ENCODE measurements around the gene HNRNPA1. TPM values are rescaled to one million over a fixed set of nuclear protein-coding genes. Genes with fewer than 3 reads are reported as not detected.

HNRNPA1 gene
- total and polyA plus RNA-seq, 9 of the 15 experiments (the other 6 are each of a cell fraction or from before 2014, with no cell fraction given): 1,166 to 2,703 (median 1,815) TPM

- TF ChIP-seq TOE1 (IDR thresholded peaks at IDR 0.05; ENCODE audit: borderline replicate concordance) (no peak), TOE1 (CRISPR knock-in tag; IDR thresholded peaks at IDR 0.05; ENCODE audit: borderline replicate concordance, low read depth) (no peak), RBM39 (optimal IDR thresholded peaks at IDR 0.05; ENCODE audit: low read depth, low read length) (peak; percentile 69), POLR2G (IDR thresholded peaks at IDR 0.05; ENCODE audit: low read depth, low read length) (peak; percentile 92), PHF21A (IDR thresholded peaks at IDR 0.05; ENCODE audit: borderline replicate concordance, low read depth) (no peak), RNF2 (IDR thresholded peaks at IDR 0.05) (0 out of 2 replicates have a peak, but pooled peaks have one; percentile 20), BRF2 (IDR thresholded peaks at IDR 0.05; ENCODE audit: borderline replicate concordance, insufficient read depth, insufficient read length) (no peak), TSHZ1 (CRISPR knock-in tag; IDR thresholded peaks at IDR 0.05) (0 out of 2 replicates have a peak, but pooled peaks have one; percentile 32), ZNF184 (CRISPR knock-in tag; IDR thresholded peaks at IDR 0.05) (no peak), TSC22D4 (tag; IDR thresholded peaks at IDR 0.05) (no peak), ZNF398 (CRISPR knock-in tag; IDR thresholded peaks at IDR 0.05) (no peak), NEUROD1 (IDR thresholded peaks at IDR 0.05; ENCODE audit: borderline replicate concordance, low read depth, low read length, partially characterized antibody) (peak; percentile 84), ID3 (CRISPR knock-in tag; IDR thresholded peaks at IDR 0.05) (no peak), ID3 (tag; IDR thresholded peaks at IDR 0.05) (no peak), ELF4 (CRISPR knock-in tag; IDR thresholded peaks at IDR 0.05) (no peak), HMGN3 (IDR thresholded peaks at IDR 0.05; ENCODE audit: borderline replicate concordance, extremely low read depth, insufficient read length, low read depth, low read length) (no peak), DIDO1 (tag; IDR thresholded peaks at IDR 0.05; ENCODE audit: low read depth) (no peak; the same call in 1 of the 2 replicates), FOXO4 (CRISPR knock-in tag; IDR thresholded peaks at IDR 0.05) (no peak), ZNF561 (CRISPR knock-in tag; conservative IDR thresholded peaks at IDR 0.05) (no peak)
These were observed 676 bp upstream of the HNRNPA1 start, which contains the start of gene CBX5 (continued) for GRCh38 chr12:54279632-54280467.

Data from K562 (cell line).